IPS-18a (cell line): Measurements from ENCODE around the gene ARHGEF7.
"Not testable (repeated sequence)": the region's sequence is repeated elsewhere in the genome, so short reads cannot be mapped to it uniquely, and the experiment has no call there.

ENCODE experiments used
- H3K27ac ChIP-seq: one replicate; pipeline ENCODE4 v1.5.1; 2013; ENCODE audit warnings: low read length
- H3K27me3 ChIP-seq: one replicate; pipeline ENCODE4 v1.6.1; 2013; ENCODE audit warnings: mild to moderate bottlenecking, low read length; ENCODE audit not compliant: control insufficient read depth, insufficient read depth
- H3K36me3 ChIP-seq: one replicate; pipeline ENCODE4 v1.6.1; 2013; ENCODE audit warnings: low read depth, low read length; ENCODE audit not compliant: control insufficient read depth
- H3K4me1 ChIP-seq: one replicate; pipeline ENCODE4 v1.6.1; 2013; ENCODE audit warnings: low read depth, low read length; ENCODE audit not compliant: control insufficient read depth
- H3K4me3 ChIP-seq: one replicate; pipeline ENCODE4 v1.5.1; 2013; ENCODE audit warnings: low read length
- H3K9ac ChIP-seq: one replicate; pipeline ENCODE4 v1.6.1; 2013; ENCODE audit warnings: mild to moderate bottlenecking, low read length, moderate library complexity
- H3K9me3 ChIP-seq: one replicate; pipeline ENCODE4 v1.6.1; 2013; ENCODE audit warnings: low read depth, low read length; ENCODE audit not compliant: control insufficient read depth

ARHGEF7 gene

GRCh38 chr13:111082240-111082639, 32.9 kb upstream of the ARHGEF7 start:
- H3K9me3 ChIP-seq, result no peaks in the 10 kb centered on the region
- H3K4me1 ChIP-seq, result peaks cover 4% of the 10 kb centered on the region
- no peaks in the 10 kb centered on the region for H3K36me3 ChIP-seq
- no peak overlapping the region for H3K4me3 ChIP-seq
- no peak overlapping the region for H3K9ac ChIP-seq
- H3K27me3 ChIP-seq, result no peaks in the 10 kb centered on the region
- H3K27ac ChIP-seq, result no peak overlapping the region

DNA sequence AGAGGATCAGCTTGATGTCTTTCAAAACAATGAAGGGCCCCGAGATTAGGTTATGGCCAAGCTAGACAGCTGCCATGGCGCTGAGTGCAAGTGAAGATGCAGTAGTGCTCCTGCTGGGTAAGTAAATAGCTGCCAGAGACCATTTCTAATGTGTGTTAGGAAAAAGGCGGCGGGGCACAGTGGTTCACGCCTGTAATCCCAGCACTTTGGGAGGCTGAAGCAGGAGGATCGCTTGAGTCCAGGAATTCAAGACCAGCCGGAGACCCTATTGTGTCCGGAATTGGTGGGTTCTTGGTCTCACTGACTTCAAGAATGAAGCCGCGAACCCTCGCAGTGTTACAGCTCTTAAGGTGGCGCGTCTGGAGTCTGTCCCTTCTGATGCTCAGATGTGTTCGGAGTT, 32.3 kb upstream of the ARHGEF7 start:
- not testable (repeated sequence) for H3K4me1 ChIP-seq, H3K27me3 ChIP-seq, H3K27ac ChIP-seq, H3K4me3 ChIP-seq, H3K9me3 ChIP-seq, H3K36me3 ChIP-seq, H3K9ac ChIP-seq

DNA sequence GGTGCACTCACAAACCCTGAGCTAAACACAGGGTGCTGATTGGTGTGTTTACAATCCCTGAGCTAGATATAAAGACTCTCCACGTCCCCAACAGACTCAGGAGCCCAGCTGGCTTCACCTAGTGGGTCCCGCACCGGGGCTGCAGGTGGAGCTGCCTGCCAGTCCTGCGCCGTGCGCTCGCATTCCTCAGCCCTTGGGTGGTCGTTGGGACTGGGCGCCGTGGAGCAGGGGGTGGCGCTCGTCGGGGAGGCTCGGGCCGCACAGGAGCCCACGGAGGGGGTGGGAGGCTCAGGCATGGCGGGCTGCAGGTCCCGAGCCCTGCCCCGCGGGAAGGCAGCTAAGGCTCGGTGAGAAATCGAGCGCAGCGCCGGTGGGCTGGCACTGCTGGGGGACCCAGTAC, 31.4 kb upstream of the ARHGEF7 start:
- H3K27me3 ChIP-seq, H3K4me3 ChIP-seq, H3K27ac ChIP-seq, H3K4me1 ChIP-seq, H3K36me3 ChIP-seq, H3K9me3 ChIP-seq, H3K9ac ChIP-seq: not testable (repeated sequence)

DNA sequence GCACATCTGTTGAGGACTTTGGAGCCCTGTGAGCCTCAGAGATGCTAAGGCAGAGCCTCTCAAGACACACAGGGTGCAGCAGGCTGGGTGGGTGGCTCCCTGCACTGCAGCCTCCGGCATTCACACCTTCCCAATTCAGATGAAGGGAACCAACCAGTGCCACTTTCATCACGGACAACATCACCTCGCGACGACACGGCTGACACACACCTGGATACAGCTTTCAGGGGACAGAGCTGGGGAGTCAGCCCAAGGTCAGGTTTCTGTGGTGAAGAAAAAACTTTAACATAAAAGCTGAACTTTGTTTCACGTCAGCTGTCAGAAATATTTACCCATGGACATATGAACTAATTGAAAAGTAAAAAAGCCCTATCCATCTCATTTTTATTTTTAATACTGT, 24.9 kb upstream of the ARHGEF7 start:
- Histone ChIP-seq H3K9ac (no peak overlapping the region), H3K27me3 (no peaks in the 10 kb centered on the region), H3K4me1 (no peaks in the 10 kb centered on the region), H3K4me3 (no peak overlapping the region), H3K9me3 (no peaks in the 10 kb centered on the region), H3K36me3 (no peaks in the 10 kb centered on the region), H3K27ac (no peak overlapping the region)

GRCh38 chr13:111092685-111093084, 22.4 kb upstream of the ARHGEF7 start:
- Histone ChIP-seq H3K27me3 (no peaks in the 10 kb centered on the region), H3K4me1 (no peaks in the 10 kb centered on the region)

DNA sequence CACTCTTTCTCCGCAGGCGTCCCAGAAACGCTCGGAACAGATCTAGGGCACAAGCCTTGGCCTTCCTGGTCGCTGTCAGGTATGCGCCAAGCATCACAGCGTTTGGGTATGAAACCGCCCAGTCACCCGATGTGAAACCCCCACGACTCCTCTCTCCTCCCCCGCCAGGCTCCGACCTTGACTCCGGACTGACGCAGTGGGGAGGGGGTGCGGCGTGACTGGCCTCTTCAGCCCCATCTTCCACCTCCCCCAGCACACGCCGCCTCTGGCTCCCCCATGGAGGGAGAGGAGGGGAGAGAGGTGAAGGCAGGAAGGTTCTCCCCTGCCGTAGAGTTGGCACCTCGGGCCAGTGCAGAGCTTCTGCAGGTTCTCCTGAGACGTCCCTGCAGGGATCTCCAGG, 22.0 kb upstream of the ARHGEF7 start:
- no peaks in the 10 kb centered on the region for H3K36me3 ChIP-seq
- H3K27ac ChIP-seq, result no peak overlapping the region
- H3K9ac ChIP-seq, result no peak overlapping the region
- H3K4me1 ChIP-seq, result no peaks in the 10 kb centered on the region
- no peaks in the 10 kb centered on the region for H3K9me3 ChIP-seq
- no peak overlapping the region for H3K4me3 ChIP-seq
- H3K27me3 ChIP-seq, result no peaks in the 10 kb centered on the region

More at GRCh38 chr13:111092685-111093084, 22.4 kb upstream of the ARHGEF7 start:
- H3K4me3 ChIP-seq, result no peak overlapping the region
- H3K9ac ChIP-seq, result no peak overlapping the region
- H3K9me3 ChIP-seq, result no peaks in the 10 kb centered on the region
- H3K36me3 ChIP-seq, result no peaks in the 10 kb centered on the region
- H3K27ac ChIP-seq, result no peak overlapping the region

- H3K36me3 ChIP-seq, result no peaks in the 10 kb centered on the region
- H3K9ac ChIP-seq, result no peak overlapping the region
- no peak overlapping the region for H3K27ac ChIP-seq
- H3K4me3 ChIP-seq, result no peak overlapping the region
- H3K9me3 ChIP-seq, result no peaks in the 10 kb centered on the region
- no peaks in the 10 kb centered on the region for H3K4me1 ChIP-seq
- H3K27me3 ChIP-seq, result no peaks in the 10 kb centered on the region
These were observed 21.5 kb upstream of the ARHGEF7 start for GRCh38 chr13:111093634-111094033.

- Histone ChIP-seq H3K9me3 (no peaks in the 10 kb centered on the region), H3K4me1 (no peaks in the 10 kb centered on the region), H3K27me3 (no peaks in the 10 kb centered on the region)
These were observed 19.9 kb upstream of the ARHGEF7 start for GRCh38 chr13:111095031-111095840.

GRCh38 chr13:111095911-111096501, 19.1 kb upstream of the ARHGEF7 start:
- Histone ChIP-seq H3K4me1 (no peaks in the 10 kb centered on the region), H3K9ac (no peak overlapping the region), H3K36me3 (no peaks in the 10 kb centered on the region), H3K4me3 (no peak overlapping the region), H3K9me3 (no peaks in the 10 kb centered on the region), H3K27ac (no peak overlapping the region), H3K27me3 (no peaks in the 10 kb centered on the region)

More at GRCh38 chr13:111095031-111095840, 19.9 kb upstream of the ARHGEF7 start:
- no peak overlapping the region for H3K4me3 ChIP-seq
- H3K36me3 ChIP-seq, result no peaks in the 10 kb centered on the region
- H3K27ac ChIP-seq, result no peak overlapping the region
- H3K9ac ChIP-seq, result no peak overlapping the region

- no peaks in the 10 kb centered on the region for H3K4me1 ChIP-seq
- H3K27ac ChIP-seq, result no peak overlapping the region
- no peaks in the 10 kb centered on the region for H3K9me3 ChIP-seq
- H3K36me3 ChIP-seq, result no peaks in the 10 kb centered on the region
- H3K27me3 ChIP-seq, result no peaks in the 10 kb centered on the region
- no peak overlapping the region for H3K4me3 ChIP-seq
- H3K9ac ChIP-seq, result no peak overlapping the region
These were observed 15.8 kb upstream of the ARHGEF7 start for GRCh38 chr13:111099290-111099689.

DNA sequence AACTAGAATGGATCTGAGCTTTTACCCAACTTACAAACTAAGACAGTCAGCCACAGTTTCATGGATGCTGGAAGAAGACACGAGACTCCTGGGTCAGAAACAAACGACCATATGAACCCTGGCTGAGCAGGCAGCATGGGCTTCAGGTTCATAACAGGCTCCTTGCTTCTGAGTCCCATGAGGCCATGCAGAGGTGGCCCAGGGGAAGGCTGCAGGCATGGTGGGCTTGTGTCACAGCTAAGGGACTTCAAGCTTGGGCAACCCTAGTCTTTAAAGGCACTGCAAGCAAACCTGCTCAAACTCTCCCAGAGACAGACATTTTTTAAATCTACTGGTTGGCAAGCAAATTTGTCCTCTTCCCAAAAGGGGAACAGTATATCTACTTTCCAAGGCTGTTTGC, 5.1 kb upstream of the ARHGEF7 start:
- H3K36me3 ChIP-seq, result no peaks in the 10 kb centered on the region
- no peaks in the 10 kb centered on the region for H3K9me3 ChIP-seq
- H3K4me1 ChIP-seq, result peaks cover 7% of the 10 kb centered on the region
- H3K9ac ChIP-seq, result no peak overlapping the region
- H3K4me3 ChIP-seq, result no peak overlapping the region
- H3K27me3 ChIP-seq, result peaks cover 37% of the 10 kb centered on the region
- H3K27ac ChIP-seq, result no peak overlapping the region

DNA sequence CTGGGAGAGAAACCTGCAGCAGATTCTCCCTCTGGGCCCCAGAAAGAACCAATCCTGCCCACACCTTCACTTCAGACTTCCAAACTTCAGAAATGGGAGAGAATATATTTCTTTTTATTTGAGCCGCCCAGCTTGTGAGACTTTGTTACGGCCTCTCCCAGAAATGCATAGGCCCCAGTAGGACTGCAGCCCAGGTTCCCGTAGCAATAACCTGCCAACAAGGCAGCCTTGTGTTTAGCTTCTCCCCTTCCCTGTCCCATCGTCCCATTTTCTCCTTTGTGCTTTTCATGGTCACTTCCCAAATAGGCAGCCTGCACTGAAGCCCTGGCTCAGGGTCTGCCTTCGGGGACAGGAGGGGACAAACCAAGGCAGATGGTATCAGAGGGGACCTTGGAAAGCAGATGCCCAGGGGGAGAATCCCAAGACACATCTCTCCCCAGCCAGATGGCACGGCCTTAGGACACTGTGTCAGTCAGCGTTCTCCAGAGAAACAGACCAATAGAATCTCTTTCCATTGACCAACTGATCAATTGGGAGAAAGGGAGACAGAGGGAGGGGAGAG, 3.7 kb upstream of the ARHGEF7 start:
- Histone ChIP-seq H3K4me3 (no peak overlapping the region), H3K27me3 (peaks cover 43% of the 10 kb centered on the region), H3K36me3 (no peaks in the 10 kb centered on the region), H3K4me1 (peaks cover 7% of the 10 kb centered on the region), H3K9me3 (no peaks in the 10 kb centered on the region), H3K27ac (no peak overlapping the region), H3K9ac (no peak overlapping the region)
